Measurements from ENCODE around the gene NOC2L. TPM values are rescaled to one million over a fixed set of nuclear protein-coding genes. Genes with fewer than 3 reads are reported as not detected.

Gene NOC2L
- total RNA-seq, 1 donor from 2014 or later = 46.5 TPM

Other genes with a start within 250 kb of the NOC2L start
- gene SAMD11, start 35.3 kb downstream of the NOC2L start, total RNA-seq = 2.2 TPM
- 17.0 TPM for gene KLHL17, start 1.3 kb upstream of the NOC2L start, total RNA-seq
- 1.2 TPM for gene PLEKHN1, start 7.2 kb upstream of the NOC2L start, total RNA-seq
- not detected for gene PERM1, start 22.8 kb upstream of the NOC2L start, total RNA-seq
- gene HES4, start 40.8 kb upstream of the NOC2L start, total RNA-seq = 21.4 TPM
- gene ISG15, start 54.2 kb upstream of the NOC2L start, total RNA-seq = 76.9 TPM
- gene AGRN, start 60.9 kb upstream of the NOC2L start, total RNA-seq = 114 TPM
- 0.65 TPM for gene RNF223, start 115.0 kb upstream of the NOC2L start, total RNA-seq
- 11.7 TPM for gene C1orf159, start 156.8 kb upstream of the NOC2L start, total RNA-seq
- 6.6 TPM for gene TTLL10, start 214.6 kb upstream of the NOC2L start, total RNA-seq
- 0.47 TPM for gene TNFRSF18, start 247.3 kb upstream of the NOC2L start, total RNA-seq